GM20000 (cell line): ENCODE measurements around the gene POLR3GL.

Experiments
- DNase-seq: peaks from one replicate; pipeline ENCODE4 v3.0.0; 2012; ENCODE audit warnings: low spot score
- TF ChIP-seq, protein P1 (sequence below): IDR thresholded peaks from 2 replicates; pipeline ENCODE4 v1.5.1; 2012; ENCODE audit warnings: mild to moderate bottlenecking, control low read depth; ENCODE audit errors: extremely low read depth, missing control alignments

Gene POLR3GL

DNA sequence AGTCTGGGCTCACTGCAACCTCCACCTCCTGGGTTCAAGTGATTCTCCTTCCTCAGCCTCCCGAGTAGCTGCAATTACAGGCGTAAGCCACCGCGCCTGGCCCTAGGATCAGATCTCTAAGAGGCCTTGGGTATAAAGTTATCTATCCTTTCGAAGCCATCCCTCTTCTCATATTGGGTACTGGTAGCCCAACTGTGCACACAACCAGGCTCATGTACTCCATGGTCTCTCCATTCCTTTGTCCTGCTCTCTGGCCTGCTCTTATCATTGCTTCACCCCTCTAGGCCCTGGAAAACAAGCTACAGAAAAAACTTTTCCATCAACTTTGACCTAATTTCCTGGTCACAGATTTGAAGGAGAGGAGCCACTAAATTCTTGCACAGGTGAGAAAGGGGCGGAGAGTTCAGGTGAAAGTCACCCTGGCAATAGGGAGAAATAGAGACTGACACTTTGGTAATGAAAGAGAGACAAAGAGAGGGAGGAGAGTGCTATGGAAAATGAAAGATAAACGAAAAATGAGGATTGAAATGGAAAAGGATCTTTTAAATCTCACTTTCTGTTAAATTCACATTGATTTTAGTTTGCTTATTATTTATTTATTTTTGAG lies 25.9 kb downstream of the POLR3GL start:
- no peak for DNase-seq
- TF ChIP-seq, protein P1, sequence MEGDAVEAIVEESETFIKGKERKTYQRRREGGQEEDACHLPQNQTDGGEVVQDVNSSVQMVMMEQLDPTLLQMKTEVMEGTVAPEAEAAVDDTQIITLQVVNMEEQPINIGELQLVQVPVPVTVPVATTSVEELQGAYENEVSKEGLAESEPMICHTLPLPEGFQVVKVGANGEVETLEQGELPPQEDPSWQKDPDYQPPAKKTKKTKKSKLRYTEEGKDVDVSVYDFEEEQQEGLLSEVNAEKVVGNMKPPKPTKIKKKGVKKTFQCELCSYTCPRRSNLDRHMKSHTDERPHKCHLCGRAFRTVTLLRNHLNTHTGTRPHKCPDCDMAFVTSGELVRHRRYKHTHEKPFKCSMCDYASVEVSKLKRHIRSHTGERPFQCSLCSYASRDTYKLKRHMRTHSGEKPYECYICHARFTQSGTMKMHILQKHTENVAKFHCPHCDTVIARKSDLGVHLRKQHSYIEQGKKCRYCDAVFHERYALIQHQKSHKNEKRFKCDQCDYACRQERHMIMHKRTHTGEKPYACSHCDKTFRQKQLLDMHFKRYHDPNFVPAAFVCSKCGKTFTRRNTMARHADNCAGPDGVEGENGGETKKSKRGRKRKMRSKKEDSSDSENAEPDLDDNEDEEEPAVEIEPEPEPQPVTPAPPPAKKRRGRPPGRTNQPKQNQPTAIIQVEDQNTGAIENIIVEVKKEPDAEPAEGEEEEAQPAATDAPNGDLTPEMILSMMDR: no peak

DNA sequence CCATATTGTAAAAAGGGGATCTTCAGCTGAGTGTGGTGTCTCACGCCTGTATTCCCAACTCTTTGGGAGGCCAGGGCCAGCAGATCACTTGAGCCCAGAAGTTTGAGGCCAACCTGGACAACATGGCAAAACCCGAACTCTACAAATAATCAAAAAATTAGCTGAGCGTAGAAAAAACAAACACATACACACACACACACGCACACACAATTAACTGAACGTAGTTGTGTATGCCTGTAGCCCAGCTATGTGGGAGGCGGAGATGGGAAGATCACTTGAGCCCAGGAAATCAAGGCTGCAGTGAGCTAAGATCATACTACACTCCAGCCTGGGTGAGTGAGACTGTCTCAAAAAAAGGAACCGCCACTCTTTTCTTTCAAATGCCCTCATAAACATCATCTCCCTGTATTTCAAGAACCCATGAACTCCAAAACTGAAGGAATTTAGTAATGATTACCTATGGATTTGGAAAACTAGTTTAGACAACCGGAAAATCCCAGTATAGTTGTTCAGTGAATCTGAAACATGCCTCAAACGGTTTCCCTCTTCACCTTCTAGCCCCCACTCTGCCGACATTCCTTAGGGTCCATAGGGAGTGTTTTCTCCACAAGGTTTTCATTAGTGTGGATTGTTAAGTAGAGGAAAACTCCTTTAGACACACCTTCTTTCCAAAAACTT lies 27.4 kb downstream of the POLR3GL start:
- no peak for DNase-seq
- TF ChIP-seq, protein P1: no peak

DNA sequence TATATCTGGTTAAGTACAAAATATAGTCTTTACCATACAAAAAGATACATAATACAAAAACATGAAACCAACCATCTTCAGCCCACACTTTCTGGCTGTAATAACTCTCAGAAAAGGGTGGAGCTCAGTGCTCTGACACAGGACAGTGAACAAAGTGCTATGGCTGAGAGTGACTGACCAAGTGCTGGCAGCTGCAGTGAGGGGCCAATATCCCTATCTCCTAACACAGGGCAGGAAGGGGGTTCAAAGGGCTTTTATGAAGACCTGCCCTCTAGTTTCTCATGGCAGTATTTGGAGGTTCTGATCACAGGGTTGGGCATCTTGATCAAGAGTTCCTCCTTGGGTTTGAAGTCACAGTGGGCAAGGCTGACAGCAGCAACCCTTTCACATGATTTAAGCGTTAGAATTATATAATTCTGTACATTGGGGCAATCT lies 28.0 kb downstream of the POLR3GL start:
- TF ChIP-seq, protein P1: no peak
- DNase-seq: no peak

DNA sequence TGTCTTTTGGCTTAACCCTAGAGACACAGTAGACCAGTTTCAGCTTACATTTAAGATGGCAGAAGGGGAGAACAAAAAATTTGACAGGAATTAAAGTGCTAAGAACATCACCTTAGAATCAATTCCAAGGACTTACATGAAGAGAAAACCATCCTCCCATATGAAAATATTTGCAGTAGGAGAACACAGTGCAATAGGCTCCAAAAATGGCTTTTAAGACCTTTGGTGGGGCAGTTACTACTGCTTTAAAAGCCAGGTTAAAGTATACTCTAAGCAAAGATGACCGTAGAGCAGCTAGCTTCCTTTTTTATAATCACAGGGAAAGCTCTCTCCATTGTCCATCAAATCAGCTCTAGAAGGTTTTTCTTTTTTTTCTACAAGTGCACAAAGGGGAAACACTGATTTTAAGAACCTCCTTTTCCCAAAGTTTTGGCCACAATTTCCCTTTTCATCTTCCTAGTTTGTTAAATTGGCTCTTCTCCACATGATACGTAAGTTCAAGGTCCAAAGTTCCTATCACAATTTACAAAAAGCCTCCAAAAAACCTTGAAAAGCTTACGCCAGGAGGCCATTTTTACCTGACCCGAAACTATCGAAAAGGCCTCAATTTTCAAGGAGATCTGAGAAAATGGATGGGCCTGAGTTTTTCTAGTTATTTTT lies 28.6 kb downstream of the POLR3GL start:
- no peak for DNase-seq
- TF ChIP-seq, protein P1: no peak

DNA sequence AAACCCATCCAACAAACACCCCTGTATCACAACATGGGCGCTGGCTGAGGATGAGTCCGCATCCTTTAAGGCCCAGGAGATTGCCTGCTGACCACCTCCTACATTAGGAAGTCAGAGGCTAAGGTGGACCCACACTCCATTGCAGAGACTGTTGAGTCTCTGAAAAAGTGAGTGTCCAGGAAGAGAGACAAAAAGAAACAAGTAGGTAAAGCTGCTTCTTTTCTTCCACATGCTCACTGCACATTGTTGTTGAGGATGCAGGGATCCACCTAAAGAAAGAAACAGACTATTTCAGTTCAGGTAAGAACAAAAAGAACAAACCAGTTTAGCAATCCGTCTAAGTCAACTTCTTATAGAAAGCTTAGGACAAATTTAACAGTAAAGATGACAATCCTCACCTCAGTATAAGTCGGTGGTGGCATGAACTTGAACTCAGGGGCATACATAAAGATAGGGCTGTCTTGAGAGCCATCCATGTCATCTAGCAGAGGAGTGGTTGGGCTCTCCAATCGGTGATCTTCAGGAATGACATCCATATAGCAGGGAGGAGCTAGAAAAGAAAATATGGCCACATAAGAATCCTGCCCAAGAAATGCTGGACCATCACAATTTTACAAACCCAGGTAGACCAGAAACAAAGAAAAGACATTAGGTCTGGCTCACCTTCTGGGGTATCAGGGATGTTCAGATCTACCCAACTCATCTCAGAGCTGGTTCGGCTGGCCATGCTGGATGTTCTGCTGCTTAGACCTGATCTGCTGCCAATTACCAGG lies 29.3 kb downstream of the POLR3GL start:
- TF ChIP-seq, protein P1: no peak
- no peak for DNase-seq

DNA sequence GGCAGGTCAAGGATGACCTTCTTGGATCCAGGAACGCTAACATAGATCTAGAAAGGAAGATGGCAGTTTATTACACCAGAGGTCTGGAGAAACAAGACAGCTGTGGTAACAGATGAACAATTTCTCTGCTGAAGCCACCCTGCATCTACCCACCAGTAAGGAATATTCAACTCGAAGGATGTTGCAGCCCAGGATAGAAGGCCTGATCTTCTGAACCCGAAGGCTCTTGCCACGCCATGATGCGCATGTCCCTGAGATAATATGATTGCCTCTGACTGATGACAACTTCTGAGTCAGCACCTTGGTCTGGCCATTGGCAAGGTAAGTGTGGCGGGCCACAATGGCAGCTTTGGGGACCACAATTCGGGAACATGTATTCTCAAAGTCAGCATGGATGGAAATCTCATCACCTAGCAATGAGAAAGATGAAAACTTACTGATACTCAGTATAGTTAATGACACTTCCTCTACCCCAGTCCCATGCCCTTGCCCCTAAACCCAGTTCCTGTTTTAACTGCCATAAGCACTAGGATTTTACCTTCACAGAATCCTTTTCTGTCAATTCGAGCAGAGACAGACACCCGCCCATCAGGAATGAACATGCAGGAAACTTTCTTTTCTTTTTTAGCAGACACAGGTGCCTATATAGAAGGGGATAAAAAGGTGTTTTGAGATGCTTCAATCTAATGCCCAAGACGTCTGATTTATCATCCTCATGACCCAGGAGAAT lies 30.1 kb downstream of the POLR3GL start:
- DNase-seq: no peak
- TF ChIP-seq, protein P1: no peak
